Effector CD8-positive, alpha-beta T cell (primary cell): Measurements from ENCODE around the gene RBM41.

ENCODE experiments used
- DNase-seq: peaks from one replicate; lab custom pipeline; 2025; lab: John Stamatoyannopoulos, UW

RBM41 gene

DNA sequence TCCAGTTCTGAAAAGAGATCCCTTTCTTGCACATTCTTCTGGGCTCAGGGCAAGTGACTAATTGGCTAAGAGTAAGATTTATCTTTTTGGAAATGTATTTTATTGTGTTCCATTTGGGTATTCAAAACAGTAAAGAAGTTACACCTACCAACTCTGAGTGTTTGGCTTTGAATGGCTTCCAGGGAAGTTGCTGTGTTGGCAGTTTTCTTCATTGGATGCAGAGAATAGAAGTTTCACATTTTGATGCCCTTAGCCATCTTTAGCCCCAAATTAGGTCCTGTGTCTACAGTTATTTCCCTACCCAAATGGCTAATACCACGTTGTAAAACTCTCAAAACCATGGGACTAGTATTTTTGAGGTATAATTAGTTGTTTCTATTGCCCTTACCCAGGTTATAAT, 88.9 kb downstream of the RBM41 start:
- no peak for DNase-seq

DNA sequence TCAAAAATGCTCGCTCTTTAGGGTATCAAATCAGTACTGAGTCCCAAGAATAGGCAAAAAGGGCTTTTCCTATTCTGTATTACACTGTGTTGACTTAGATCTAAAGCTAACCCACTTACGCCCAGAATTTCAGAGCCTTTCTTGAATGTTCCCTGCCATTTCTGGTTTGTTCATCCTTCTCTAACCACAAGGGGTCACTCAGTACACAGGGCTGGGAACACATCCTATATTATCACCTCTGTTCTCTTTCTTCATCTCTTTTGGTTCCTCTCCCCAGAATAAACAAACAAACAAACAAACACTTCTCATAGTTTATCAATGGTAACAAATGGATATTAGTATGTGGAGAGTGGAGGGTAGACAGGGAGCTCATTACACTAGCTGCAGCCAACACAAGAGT, 93.1 kb downstream of the RBM41 start:
- no peak for DNase-seq

DNA sequence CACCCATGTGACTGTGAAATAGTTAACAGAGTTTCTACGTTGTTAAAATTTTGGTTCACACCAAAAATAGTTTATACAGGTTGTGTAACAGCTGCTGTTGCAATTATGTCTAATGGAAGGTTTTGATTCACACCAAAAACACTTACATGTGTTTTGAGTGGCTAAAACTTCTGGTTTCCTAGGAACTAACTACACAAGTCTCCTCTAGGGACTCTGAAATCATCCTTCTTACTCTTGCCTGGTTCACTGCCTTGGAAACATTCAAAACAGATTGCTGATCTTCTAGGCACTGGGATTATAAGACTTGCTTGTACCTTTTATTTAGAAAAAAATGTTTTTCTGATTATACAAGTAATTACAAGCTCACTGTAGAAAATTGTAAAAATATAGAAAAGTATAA, 103.7 kb downstream of the RBM41 start:
- DNase-seq: no peak
